Mucosa of descending colon (tissue), 3 donors: ENCODE results near the gene TMEM134. TPM values are rescaled to one million over a fixed set of nuclear protein-coding genes. Genes with fewer than 3 reads are reported as not detected.

Experiments
- ATAC-seq: fragments of 200-7000 bp; cut with Tn5 transposase; one replicate; pipeline ENCODE4 v1.9.1; 2020; ENCODE audit warnings: mild to moderate bottlenecking, moderate library complexity
- DNase-seq, 3 donors: peaks; one replicate each; pipeline ENCODE4 v3.0.0-alpha.2; 2020
- H3K36me3 ChIP-seq: fragments of 200-600 bp; one replicate; pipeline ENCODE4 v1.8.0; 2021; ENCODE audit warnings: low read depth, mild to moderate bottlenecking
- H3K4me1 ChIP-seq: fragments of 200-600 bp; one replicate; pipeline ENCODE4 v1.8.0; 2021; ENCODE audit warnings: low read depth, mild to moderate bottlenecking
- H3K4me3 ChIP-seq: fragments of 200-600 bp; one replicate; pipeline ENCODE4 v1.8.0; 2021; ENCODE audit warnings: mild to moderate bottlenecking
- H3K9me3 ChIP-seq: fragments of 200-600 bp; one replicate; pipeline ENCODE4 v1.8.0; 2021; ENCODE audit warnings: mild to moderate bottlenecking
- intact Hi-C, 2 donors: fragments of 100-400 bp; cut with DNase I in 1 of 2; cut with micrococcal nuclease in 1 of 2; formaldehyde crosslinking; loops; one replicate each; pipeline versions ENCODE4 v1.11.0 to v1.11.1; 2022; cut with DNase I, micrococcal nuclease
- microRNA-seq: library from miRNA; unstranded; fragments of <30 nt; microRNA quantifications from one replicate; pipeline ENCODE4, GENCODE V29; 2019
- total RNA-seq, 3 donors: library from RNA; stranded (reverse); fragmentation: NEBNext Ultra II Directional in 2 of 3; extraction: Animal tissue kit (Norgen Biotek cat#: 25700) in 2 of 3; gene quantifications; one replicate each; pipeline versions ENCODE4 v1.2.1 to v1.2.4, GENCODE V29; 2021 to 2023
- TF ChIP-seq, protein P1 (sequence below): fragments of 200-600 bp; IDR thresholded peaks from one replicate; pipeline ENCODE4 v1.8.0; 2022; ENCODE audit warnings: antibody characterized with exemption, mild to moderate bottlenecking
- donor health status: DM: no; HTN: no; CAD: no; lungs with moderate emphysema.
- donor health status: DM: no; HTN: no; CAD: no.
- donor health status: DM: no; HTN: yes; CAD: no.

TMEM134 gene
- total RNA-seq, 3 donors from 2014 or later, result 44.7 to 82.2 (median 60.9) TPM

GRCh38 chr11:67415501-67416304 is 53.3 kb downstream of the TMEM134 start, which contains the start of gene CARNS1:
Gene CARNS1 (plus strand): TSS chr11:67415678. CDS start chr11:67416200, 522 bp downstream.
- ATAC-seq, result peak; percentile 19

DNA sequence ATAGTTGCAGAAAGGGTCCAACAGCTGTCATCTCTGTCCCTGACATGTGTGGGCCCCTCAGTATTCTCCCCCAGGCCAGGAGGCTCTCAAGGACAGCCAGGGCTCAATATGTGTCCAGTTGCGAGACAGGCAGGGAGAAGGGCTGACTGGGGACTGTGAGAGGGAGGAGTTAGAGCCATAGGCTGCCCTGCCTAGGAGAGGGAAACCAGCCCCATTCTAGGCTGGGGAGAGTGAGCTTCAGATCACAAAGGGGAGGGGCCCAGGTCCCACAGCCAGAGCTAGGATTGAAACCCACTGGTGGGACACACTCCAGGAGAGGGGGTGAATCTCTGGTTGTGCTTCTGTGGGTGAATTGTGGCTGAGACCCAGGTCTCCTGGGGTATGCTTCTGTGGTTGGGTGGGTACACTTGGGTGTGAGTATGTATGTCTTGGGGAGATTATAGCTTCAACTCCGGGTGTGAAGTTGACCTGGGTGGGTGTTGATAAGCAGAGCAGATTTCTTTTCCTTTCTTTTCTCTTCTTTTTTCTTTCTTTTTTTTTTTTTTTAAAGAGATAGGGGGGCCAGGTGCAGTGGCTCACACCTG is 55.7 kb downstream of the TMEM134 start:
- Histone ChIP-seq H3K9me3 (no peaks in the 10 kb centered on the region), H3K4me1 (peaks cover 22% of the 10 kb centered on the region), H3K36me3 (no peaks in the 10 kb centered on the region), H3K4me3 (no peak overlapping the region)
- no peak for DNase-seq
- intact Hi-C loops, result no loop called here
- TF ChIP-seq, protein P1, sequence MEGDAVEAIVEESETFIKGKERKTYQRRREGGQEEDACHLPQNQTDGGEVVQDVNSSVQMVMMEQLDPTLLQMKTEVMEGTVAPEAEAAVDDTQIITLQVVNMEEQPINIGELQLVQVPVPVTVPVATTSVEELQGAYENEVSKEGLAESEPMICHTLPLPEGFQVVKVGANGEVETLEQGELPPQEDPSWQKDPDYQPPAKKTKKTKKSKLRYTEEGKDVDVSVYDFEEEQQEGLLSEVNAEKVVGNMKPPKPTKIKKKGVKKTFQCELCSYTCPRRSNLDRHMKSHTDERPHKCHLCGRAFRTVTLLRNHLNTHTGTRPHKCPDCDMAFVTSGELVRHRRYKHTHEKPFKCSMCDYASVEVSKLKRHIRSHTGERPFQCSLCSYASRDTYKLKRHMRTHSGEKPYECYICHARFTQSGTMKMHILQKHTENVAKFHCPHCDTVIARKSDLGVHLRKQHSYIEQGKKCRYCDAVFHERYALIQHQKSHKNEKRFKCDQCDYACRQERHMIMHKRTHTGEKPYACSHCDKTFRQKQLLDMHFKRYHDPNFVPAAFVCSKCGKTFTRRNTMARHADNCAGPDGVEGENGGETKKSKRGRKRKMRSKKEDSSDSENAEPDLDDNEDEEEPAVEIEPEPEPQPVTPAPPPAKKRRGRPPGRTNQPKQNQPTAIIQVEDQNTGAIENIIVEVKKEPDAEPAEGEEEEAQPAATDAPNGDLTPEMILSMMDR, result no peak
- ATAC-seq, result no peak

More at GRCh38 chr11:67415501-67416304, 53.3 kb downstream of the TMEM134 start, which contains the start of gene CARNS1:
- intact Hi-C loops, result no loop called here
- TF ChIP-seq, protein P1, result no peak
- Histone ChIP-seq H3K9me3 (no peaks in the 10 kb centered on the region), H3K4me1 (peaks cover 27% of the 10 kb centered on the region), H3K4me3 (no peak within 1 kb of the TSS), H3K36me3 (no peaks in the 10 kb centered on the region)
- DNase-seq, result peak in 1 of 3 donors; percentile 49

DNA sequence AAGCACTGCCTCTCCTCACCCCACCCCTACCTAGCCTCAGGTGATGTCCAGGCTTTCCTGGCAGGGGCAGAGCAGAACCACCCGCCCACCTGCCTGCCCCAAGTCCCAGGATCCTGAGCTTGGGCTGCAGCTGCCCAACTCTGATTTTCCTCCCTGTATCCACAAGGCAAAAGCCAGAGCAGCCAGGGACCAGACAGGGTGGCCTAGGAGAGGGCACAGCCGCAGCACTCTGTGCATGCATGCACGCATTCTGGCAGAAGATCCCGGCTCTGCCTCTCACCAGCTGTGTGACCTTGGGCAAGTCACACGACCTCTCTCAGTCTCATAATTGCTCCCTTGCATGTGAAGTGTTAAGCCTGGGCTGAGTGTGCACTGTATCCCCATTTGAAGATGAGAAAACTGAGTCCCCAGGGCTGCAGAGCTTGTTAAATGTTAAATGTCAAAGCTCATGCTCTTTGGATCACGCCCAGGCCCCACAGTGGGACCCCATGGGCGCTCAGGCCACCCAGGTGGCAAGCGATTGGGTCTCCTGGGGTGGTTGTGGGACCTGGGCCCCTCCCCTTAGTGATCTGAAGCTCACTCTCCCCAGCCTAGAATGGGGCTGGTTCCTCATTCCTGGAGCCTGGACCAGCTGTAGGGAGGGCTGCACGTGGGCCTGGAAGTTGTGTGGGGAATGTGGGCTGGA is 56.4 kb downstream of the TMEM134 start:
- peak in 1 of 3 donors; percentile 46 for DNase-seq
- TF ChIP-seq, protein P1, result no peak
- H3K4me3 ChIP-seq, result no peak overlapping the region
- H3K9me3 ChIP-seq, result no peaks in the 10 kb centered on the region
- ATAC-seq, result no peak
- intact Hi-C loops, result no loop called here
- H3K4me1 ChIP-seq, result peaks cover 22% of the 10 kb centered on the region
- H3K36me3 ChIP-seq, result no peaks in the 10 kb centered on the region

DNA sequence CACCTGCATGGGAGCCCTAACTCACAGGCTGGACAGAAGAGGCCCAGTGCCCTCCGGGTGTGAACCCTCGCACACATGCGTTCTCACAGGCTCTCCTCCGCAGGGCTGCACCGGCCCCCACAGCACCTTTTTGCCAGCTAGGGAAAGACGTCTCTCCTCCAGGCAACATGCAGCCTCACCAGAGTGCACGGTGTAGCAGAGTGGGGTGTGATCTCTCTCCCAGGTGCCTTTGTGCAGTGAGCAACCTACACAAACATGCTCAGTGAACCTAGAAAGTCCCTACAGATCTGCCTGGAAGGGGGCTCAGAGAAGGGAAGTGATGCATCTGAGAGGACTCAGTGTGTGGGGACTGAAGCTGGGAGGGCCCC is 57.3 kb downstream of the TMEM134 start:
- ATAC-seq, result no peak
- Histone ChIP-seq H3K4me3 (no peak overlapping the region), H3K9me3 (no peaks in the 10 kb centered on the region), H3K36me3 (no peaks in the 10 kb centered on the region), H3K4me1 (peaks cover 21% of the 10 kb centered on the region)
- intact Hi-C loops, result no loop called here
- DNase-seq, result no peak
- TF ChIP-seq, protein P1, result no peak

Small RNA genes lying within 50 kb of the gene (microRNA-seq; reads per million reads assigned to microRNA genes)
- not detected for gene MIR6752

Other genes with a start within 250 kb of the TMEM134 start
- gene GRK2, start 202.8 kb downstream of the TMEM134 start, total RNA-seq, result 100 to 1,000 TPM in 2 of 3 donors, 10 to 100 TPM in 1; 86.8 to 114 (median 106) TPM
- gene ANKRD13D, start 179.9 kb downstream of the TMEM134 start, total RNA-seq, result 10 to 100 TPM; 20.0 to 46.3 (median 26.7) TPM
- 10 to 100 TPM; 55.8 to 87.0 (median 57.6) TPM for gene SSH3, start 165.7 kb downstream of the TMEM134 start, total RNA-seq
- 100 to 1,000 TPM; 130 to 266 (median 201) TPM for gene POLD4, start 115.7 kb downstream of the TMEM134 start, total RNA-seq
- gene CLCF1, start 95.7 kb downstream of the TMEM134 start, total RNA-seq, result 1 to 10 TPM; 2.2 to 3.0 (median 2.7) TPM
- gene RAD9A, start 77.3 kb downstream of the TMEM134 start, total RNA-seq, result 10 to 100 TPM; 27.9 to 39.3 (median 29.1) TPM
- 100 to 1,000 TPM; 130 to 239 (median 209) TPM for gene PPP1CA, start 67.4 kb downstream of the TMEM134 start, total RNA-seq
- 1 to 10 TPM; 5.0 to 8.4 (median 5.3) TPM for gene TBC1D10C, start 65.2 kb downstream of the TMEM134 start, total RNA-seq
- under 1 TPM; 0.26 to 0.89 (median 0.70) TPM for gene CARNS1, start 53.6 kb downstream of the TMEM134 start, total RNA-seq
- 10 to 100 TPM; 43.1 to 51.6 (median 45.4) TPM for gene RPS6KB2, start 40.8 kb downstream of the TMEM134 start, total RNA-seq
- gene PTPRCAP, start 31.6 kb downstream of the TMEM134 start, total RNA-seq, result 10 to 100 TPM in 2 of 3 donors, 1 to 10 TPM in 1; 7.2 to 13.6 (median 10.0) TPM
- 100 to 1,000 TPM; 133 to 240 (median 184) TPM for gene CORO1B, start 25.8 kb downstream of the TMEM134 start, total RNA-seq
- not detected for gene GPR152, start 16.5 kb downstream of the TMEM134 start, total RNA-seq
- 1 to 10 TPM in 2 of 3 donors, under 1 TPM in 1; 0.95 to 1.9 (median 1.2) TPM for gene CABP4, start 13.9 kb downstream of the TMEM134 start, total RNA-seq
- 10 to 100 TPM; 33.7 to 84.9 (median 52.2) TPM for gene AIP, start 13.8 kb upstream of the TMEM134 start, total RNA-seq
- gene PITPNM1, start 36.1 kb upstream of the TMEM134 start, total RNA-seq, result 100 to 1,000 TPM in 1 of 3 donors, 10 to 100 TPM in 2; 59.6 to 104 (median 83.7) TPM
- gene CDK2AP2, start 38.9 kb upstream of the TMEM134 start, total RNA-seq, result 10 to 100 TPM; 63.5 to 81.3 (median 79.3) TPM
- gene CABP2, start 54.2 kb upstream of the TMEM134 start, total RNA-seq, result not detected
- gene GSTP1, start 114.6 kb upstream of the TMEM134 start, total RNA-seq, result 100 to 1,000 TPM; 284 to 441 (median 325) TPM
- 100 to 1,000 TPM; 248 to 349 (median 311) TPM for gene NDUFV1, start 137.7 kb upstream of the TMEM134 start, total RNA-seq
- 10 to 100 TPM; 17.3 to 34.6 (median 23.1) TPM for gene NUDT8, start 160.7 kb upstream of the TMEM134 start, total RNA-seq
- gene TBX10, start 170.5 kb upstream of the TMEM134 start, total RNA-seq, result 10 to 100 TPM in 1 of 3 donors, 1 to 10 TPM in 2; 3.7 to 19.1 (median 9.6) TPM
- gene ACY3, start 181.5 kb upstream of the TMEM134 start, total RNA-seq, result 10 to 100 TPM in 2 of 3 donors, 1 to 10 TPM in 1; 3.3 to 14.6 (median 14.1) TPM
- under 1 TPM in 2 of 3 donors, not detected in 1; 0.29 to 0.48 TPM for gene ALDH3B2, start 205.4 kb upstream of the TMEM134 start, total RNA-seq